BLaER1 (cell line): Measurements from ENCODE around the gene MTHFD2L.
"Not testable (repeated sequence)": the region's sequence is repeated elsewhere in the genome, so short reads cannot be mapped to it uniquely, and the experiment has no call there.

Experiments used
- H3K27ac ChIP-seq: shearing (Covaris generic); formaldehyde crosslinking; 2 replicates; pipeline ENCODE4 v1.8.1; 2022
- H3K27me3 ChIP-seq: shearing (Covaris generic); formaldehyde crosslinking; 2 replicates; pipeline ENCODE4 v1.8.1; 2022
- H3K36me3 ChIP-seq: shearing (Covaris generic); formaldehyde crosslinking; 2 replicates; pipeline ENCODE4 v1.8.1; 2022
- H3K4me1 ChIP-seq: shearing (Covaris generic); formaldehyde crosslinking; 2 replicates; pipeline ENCODE4 v1.8.1; 2022
- H3K4me2 ChIP-seq: shearing (Covaris generic); formaldehyde crosslinking; 2 replicates; pipeline ENCODE4 v1.8.1; 2022
- H3K4me3 ChIP-seq: shearing (Covaris generic); formaldehyde crosslinking; 2 replicates; pipeline ENCODE4 v1.8.1; 2022
- H3K9ac ChIP-seq: shearing (Covaris generic); formaldehyde crosslinking; 2 replicates; pipeline ENCODE4 v1.8.1; 2022
- H3K9me3 ChIP-seq: shearing (Covaris generic); formaldehyde crosslinking; 2 replicates; pipeline ENCODE4 v1.8.1; 2022
- H4K20me1 ChIP-seq: shearing (Covaris generic); formaldehyde crosslinking; 2 replicates; pipeline ENCODE4 v1.8.1; 2022
- Cebpa-rat ChIP-seq: shearing (Covaris generic); IDR thresholded peaks from 2 replicates; pipeline ENCODE4 v1.8.1; 2022

MTHFD2L gene

GRCh38 chr4:74335341-74336021 lies 177.6 kb downstream of the MTHFD2L start:
- H3K4me3 ChIP-seq: no peak overlapping the region
- peaks cover 9% of the 10 kb centered on the region for H3K4me1 ChIP-seq
- TF ChIP-seq Cebpa-rat: no peak
- H3K9me3 ChIP-seq: peaks cover 13% of the 10 kb centered on the region
- H3K27ac ChIP-seq: no peak overlapping the region
- no peaks in the 10 kb centered on the region for H3K27me3 ChIP-seq
- H4K20me1 ChIP-seq: no peaks in the 10 kb centered on the region
- H3K36me3 ChIP-seq: no peaks in the 10 kb centered on the region
- peak overlapping the region; percentile 10; the same call in 1 of the 2 replicates for H3K4me2 ChIP-seq
- H3K9ac ChIP-seq: no peak overlapping the region

GRCh38 chr4:74338792-74339333 lies 180.9 kb downstream of the MTHFD2L start:
- TF ChIP-seq Cebpa-rat: no peak
- H3K27ac ChIP-seq: no peak overlapping the region
- H3K4me3 ChIP-seq: no peak overlapping the region
- peaks cover 24% of the 10 kb centered on the region for H3K9me3 ChIP-seq
- no peak overlapping the region for H3K9ac ChIP-seq
- H3K4me2 ChIP-seq: no peak overlapping the region
- peaks cover 9% of the 10 kb centered on the region for H3K4me1 ChIP-seq
- H4K20me1 ChIP-seq: no peaks in the 10 kb centered on the region
- no peaks in the 10 kb centered on the region for H3K27me3 ChIP-seq
- no peaks in the 10 kb centered on the region for H3K36me3 ChIP-seq

DNA sequence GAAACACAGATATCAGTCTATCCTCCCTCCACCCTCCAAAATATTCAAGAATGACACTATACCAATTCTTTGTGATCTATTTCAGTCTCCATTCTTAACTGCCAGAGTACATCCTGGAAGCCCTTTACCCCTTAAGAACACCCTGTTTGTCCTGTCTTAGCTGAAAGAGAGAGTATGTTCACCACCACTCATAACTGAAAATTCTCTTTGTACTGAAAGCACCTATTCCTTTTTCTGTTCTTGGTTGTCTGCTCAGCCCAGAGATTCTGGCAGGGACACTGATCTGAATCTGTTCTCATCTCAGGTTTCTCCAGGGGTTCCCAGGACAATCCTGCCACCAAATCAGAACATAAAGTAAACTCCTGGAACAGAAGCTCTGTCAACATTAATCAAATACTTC lies 181.6 kb downstream of the MTHFD2L start:
- H3K9me3 ChIP-seq: peaks cover 24% of the 10 kb centered on the region
- TF ChIP-seq Cebpa-rat: no peak
- no peaks in the 10 kb centered on the region for H3K27me3 ChIP-seq
- H3K36me3 ChIP-seq: no peaks in the 10 kb centered on the region
- no peaks in the 10 kb centered on the region for H4K20me1 ChIP-seq
- H3K9ac ChIP-seq: no peak overlapping the region
- peaks cover 9% of the 10 kb centered on the region for H3K4me1 ChIP-seq
- H3K4me3 ChIP-seq: no peak overlapping the region
- H3K4me2 ChIP-seq: no peak overlapping the region
- H3K27ac ChIP-seq: no peak overlapping the region

GRCh38 chr4:74340421-74340820 lies 182.5 kb downstream of the MTHFD2L start:
- H4K20me1 ChIP-seq: not testable (repeated sequence)

DNA sequence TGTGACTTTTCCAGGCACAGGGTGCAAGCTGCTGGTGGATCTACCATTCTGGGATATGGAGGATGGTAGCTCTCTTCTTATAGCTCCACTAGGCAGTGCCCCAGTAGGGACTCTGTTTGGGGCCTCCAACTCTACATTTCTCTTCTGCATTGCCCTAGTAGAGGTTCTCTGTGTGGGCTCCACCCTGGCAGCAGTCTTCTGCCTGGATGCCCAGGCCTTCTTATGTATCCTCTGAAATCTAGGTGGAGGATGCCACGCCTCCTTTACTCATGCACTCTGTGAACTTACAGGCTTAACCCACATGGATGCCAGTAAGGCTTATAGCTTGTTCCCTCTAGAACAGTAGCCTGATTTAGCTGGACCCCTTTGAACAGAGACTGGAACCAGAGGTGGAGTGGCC lies 186.1 kb downstream of the MTHFD2L start:
- H3K4me2 ChIP-seq: no peak overlapping the region
- H3K9ac ChIP-seq: no peak overlapping the region
- no peak overlapping the region for H3K4me3 ChIP-seq
- no peak for TF ChIP-seq Cebpa-rat
- H3K27ac ChIP-seq: no peak overlapping the region
- no peaks in the 10 kb centered on the region for H3K36me3 ChIP-seq
- H3K9me3 ChIP-seq: peaks cover 28% of the 10 kb centered on the region
- no peaks in the 10 kb centered on the region for H3K4me1 ChIP-seq
- H3K27me3 ChIP-seq: no peaks in the 10 kb centered on the region
- no peaks in the 10 kb centered on the region for H4K20me1 ChIP-seq

More at GRCh38 chr4:74340421-74340820, 182.5 kb downstream of the MTHFD2L start:
- H3K9me3 ChIP-seq: peaks cover 28% of the 10 kb centered on the region
- not testable (repeated sequence) for H3K9ac ChIP-seq, H3K4me3 ChIP-seq, H3K27ac ChIP-seq, H3K4me1 ChIP-seq, H3K4me2 ChIP-seq, H3K36me3 ChIP-seq, H3K27me3 ChIP-seq
